SKM-1 (cell line): Measurements from ENCODE around the gene ZNF771.
"Not testable (repeated sequence)": the region's sequence is repeated elsewhere in the genome, so short reads cannot be mapped to it uniquely, and the experiment has no call there.

Experiments
- DNase-seq: peaks from one replicate; lab custom pipeline; 2025; ENCODE audit not compliant: unreplicated experiment; lab: John Stamatoyannopoulos, UW

Gene ZNF771

GRCh38 chr16:30430428-30430970 lies 23.1 kb downstream of the ZNF771 start:
- DNase-seq = peak; percentile 79

- no peak for DNase-seq
Measured at GRCh38 chr16:30434852-30435251, 27.4 kb downstream of the ZNF771 start.

- no peak for DNase-seq
Measured at GRCh38 chr16:30437511-30438046, 30.2 kb downstream of the ZNF771 start.

- no peak for DNase-seq
Measured at GRCh38 chr16:30438835-30439234, 31.4 kb downstream of the ZNF771 start.

- no peak for DNase-seq
Measured at GRCh38 chr16:30439720-30440348, 32.4 kb downstream of the ZNF771 start.

GRCh38 chr16:30443631-30444030 lies 36.2 kb downstream of the ZNF771 start:
- DNase-seq = no peak

GRCh38 chr16:30444231-30445148 lies 37.1 kb downstream of the ZNF771 start:
- DNase-seq = no peak

- DNase-seq = no peak
Measured at GRCh38 chr16:30445149-30445407, 37.7 kb downstream of the ZNF771 start.

GRCh38 chr16:30445408-30446202 lies 38.2 kb downstream of the ZNF771 start, which contains the start of gene SEPHS2:
TSS of gene SEPHS2 (minus strand) at chr16:30445874. CDS start at chr16:30445727, 147 bp downstream.
- peak; percentile 98 for DNase-seq

GRCh38 chr16:30446203-30446595 lies 38.8 kb downstream of the ZNF771 start:
- DNase-seq = no peak

GRCh38 chr16:30447512-30448226 lies 40.3 kb downstream of the ZNF771 start:
- no peak for DNase-seq

- DNase-seq = no peak
Measured at GRCh38 chr16:30449116-30449435, 41.7 kb downstream of the ZNF771 start.

- not testable (repeated sequence) for DNase-seq
Measured at GRCh38 chr16:30452709-30453580, 45.5 kb downstream of the ZNF771 start.

GRCh38 chr16:30456302-30456701 lies 48.9 kb downstream of the ZNF771 start:
- no peak for DNase-seq

GRCh38 chr16:30457256-30457655 lies 49.9 kb downstream of the ZNF771 start:
- no peak for DNase-seq

GRCh38 chr16:30457743-30458560 lies 50.5 kb downstream of the ZNF771 start:
- DNase-seq = no peak

GRCh38 chr16:30458561-30459394 lies 51.4 kb downstream of the ZNF771 start:
- peak; percentile 97 for DNase-seq

- DNase-seq = no peak
Measured at GRCh38 chr16:30459456-30459855, 52.0 kb downstream of the ZNF771 start.
